HG03565 (cell line): ENCODE measurements around the gene UBE3B.

ENCODE experiments used
- ATAC-seq: cut with Tn5 transposase; IDR thresholded peaks from one replicate; pipeline ENCODE4 v1.9.1; 2021; ENCODE audit warnings: mild to moderate bottlenecking, moderate library complexity; ENCODE audit not compliant: unreplicated experiment

UBE3B gene

GRCh38 chr12:109494348-109494881 lies 17.0 kb downstream of the UBE3B start:
- no peak for ATAC-seq

GRCh38 chr12:109495012-109495411 lies 17.6 kb downstream of the UBE3B start:
- no peak for ATAC-seq

DNA sequence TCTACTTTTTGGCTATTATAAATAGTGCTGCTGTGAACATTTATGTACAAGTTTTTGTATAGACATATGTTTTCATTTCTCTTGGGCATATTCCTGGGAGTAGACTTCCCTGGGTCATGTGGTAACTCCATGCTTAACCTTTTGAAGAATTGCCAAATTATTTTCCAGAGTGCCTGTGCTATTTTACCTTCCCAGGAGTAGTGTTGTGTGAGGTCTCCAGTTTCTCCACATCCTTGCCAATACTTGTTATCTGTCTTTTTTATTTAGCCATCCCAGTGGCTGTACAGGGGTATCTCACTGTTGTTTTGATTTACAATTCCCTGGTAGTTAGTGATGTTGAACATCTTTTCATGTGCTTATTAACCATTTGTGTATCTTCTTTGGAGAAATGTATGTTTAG lies 18.9 kb downstream of the UBE3B start:
- no peak for ATAC-seq

- ATAC-seq: no peak
These were observed 20.2 kb downstream of the UBE3B start for GRCh38 chr12:109497675-109498074.

GRCh38 chr12:109500406-109501185 lies 23.2 kb downstream of the UBE3B start:
- ATAC-seq: no peak

GRCh38 chr12:109501299-109501698 lies 23.9 kb downstream of the UBE3B start:
- no peak for ATAC-seq

DNA sequence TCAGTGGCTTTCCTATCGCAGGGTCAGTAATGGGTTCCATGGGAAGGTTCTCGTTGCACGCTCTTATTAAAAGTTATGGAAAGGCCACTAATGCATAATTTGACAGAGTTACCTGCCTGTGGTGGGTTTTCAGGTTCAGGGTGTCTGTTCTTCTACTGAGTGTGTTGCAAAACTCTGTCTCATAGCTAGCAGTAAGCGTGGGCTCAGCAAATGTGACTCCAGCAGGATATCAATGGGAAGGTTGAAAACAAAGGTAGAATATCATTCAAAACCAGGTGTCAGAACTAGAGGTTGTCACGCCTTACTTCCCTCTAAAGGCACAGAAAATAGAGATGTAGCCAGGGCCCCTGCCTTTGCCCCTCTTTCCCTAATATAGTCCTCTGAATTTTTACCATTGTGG lies 24.9 kb downstream of the UBE3B start:
- no peak for ATAC-seq

DNA sequence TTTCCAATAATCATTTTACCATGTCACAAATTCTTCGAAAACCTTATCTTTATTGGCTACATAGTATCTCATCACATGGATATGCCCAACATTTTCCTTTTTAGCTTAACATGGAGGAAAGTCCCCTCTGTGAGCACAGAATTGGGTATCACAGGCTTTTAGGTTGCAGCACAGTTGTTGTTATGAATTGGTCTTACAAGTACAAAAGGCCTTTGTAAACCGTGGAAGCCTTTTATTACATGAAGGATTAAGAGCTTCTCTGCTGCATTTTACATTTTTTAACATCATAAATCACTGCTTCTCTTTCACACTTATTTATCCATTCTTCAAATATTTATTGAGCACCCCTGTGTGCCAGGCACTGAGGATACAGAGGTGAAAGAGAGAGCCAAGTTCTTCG lies 26.2 kb downstream of the UBE3B start:
- ATAC-seq: no peak

DNA sequence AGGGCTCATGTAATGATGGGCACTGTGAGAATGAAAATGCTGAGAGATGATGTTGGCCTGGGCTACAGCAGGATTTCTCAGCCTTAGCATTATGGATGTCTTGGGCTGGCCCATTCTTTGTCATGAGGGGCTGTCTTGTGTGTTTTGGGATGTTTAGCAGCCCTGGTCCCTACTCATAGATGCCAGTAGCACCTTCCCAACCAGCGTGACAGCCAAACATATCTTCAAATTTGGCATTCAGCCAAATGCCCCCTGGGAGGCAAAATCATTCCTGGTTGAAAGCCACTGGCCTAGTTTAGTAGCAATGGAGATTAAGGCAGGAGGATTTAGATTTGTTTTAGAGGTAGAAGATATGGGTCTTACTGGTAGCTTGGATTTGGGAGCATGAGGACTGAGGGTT lies 26.6 kb downstream of the UBE3B start:
- ATAC-seq: no peak

- ATAC-seq: no peak
These were observed 32.8 kb downstream of the UBE3B start for GRCh38 chr12:109510196-109510595.

GRCh38 chr12:109512608-109513007 lies 35.2 kb downstream of the UBE3B start:
- no peak for ATAC-seq

DNA sequence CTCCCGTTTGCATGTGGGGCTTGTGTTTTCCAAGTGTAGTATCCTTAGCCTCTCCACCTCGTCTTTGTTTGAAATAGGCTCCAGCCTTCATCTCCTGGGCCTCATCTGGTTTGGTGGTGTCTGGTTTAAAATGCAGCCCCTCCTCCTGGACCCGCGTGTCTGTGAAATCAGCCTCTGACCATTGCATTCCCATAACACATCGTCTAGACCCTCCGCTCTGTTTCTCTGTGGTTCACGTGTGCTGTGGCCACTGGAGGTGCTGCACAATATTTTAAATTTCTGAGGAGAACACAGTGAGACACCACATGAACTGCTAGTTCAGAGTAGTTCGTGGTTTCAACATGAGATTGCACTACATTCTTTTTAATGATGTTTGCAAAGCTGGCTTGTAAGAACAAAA lies 35.6 kb downstream of the UBE3B start:
- no peak for ATAC-seq

DNA sequence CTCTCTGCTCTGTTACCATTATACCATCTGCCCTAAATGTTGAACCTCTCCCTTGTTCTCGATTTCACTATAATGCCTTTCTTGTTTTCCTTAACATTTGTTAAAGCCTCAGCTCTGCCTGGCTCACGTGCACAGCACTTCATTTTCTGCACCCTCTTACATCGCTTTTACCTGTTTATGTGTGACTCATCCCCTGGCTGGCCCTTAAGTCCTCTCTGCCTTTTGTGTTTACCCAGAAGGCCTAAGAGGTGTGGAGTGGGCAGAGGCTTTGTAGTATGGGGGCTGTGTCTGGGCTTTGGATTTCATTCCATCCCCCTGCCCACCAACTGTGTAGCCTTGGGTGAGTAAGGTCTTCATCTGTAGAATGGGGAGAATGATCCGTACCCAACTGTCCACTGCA lies 36.5 kb downstream of the UBE3B start:
- no peak for ATAC-seq

DNA sequence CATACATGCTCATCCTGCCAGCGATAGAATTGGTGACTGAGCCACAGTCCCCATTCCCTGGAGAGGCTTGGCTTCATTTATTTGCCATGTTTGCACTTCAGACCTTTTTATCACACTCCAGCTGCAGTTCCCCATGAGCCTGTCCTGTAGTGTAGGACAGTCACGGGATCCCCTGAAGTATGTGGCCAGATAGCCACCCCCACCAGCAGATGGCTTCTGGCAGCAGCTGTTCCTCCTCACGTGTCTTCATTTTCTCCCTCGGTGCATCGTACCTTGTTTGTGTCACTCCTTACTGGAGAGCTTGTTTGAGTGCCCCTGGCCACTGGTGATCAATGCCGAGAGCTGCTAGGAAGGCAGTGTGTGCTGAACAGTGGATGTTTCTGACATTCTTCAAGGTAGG lies 40.2 kb downstream of the UBE3B start:
- ATAC-seq: no peak

GRCh38 chr12:109518820-109519665 lies 41.6 kb downstream of the UBE3B start:
- ATAC-seq: no peak

DNA sequence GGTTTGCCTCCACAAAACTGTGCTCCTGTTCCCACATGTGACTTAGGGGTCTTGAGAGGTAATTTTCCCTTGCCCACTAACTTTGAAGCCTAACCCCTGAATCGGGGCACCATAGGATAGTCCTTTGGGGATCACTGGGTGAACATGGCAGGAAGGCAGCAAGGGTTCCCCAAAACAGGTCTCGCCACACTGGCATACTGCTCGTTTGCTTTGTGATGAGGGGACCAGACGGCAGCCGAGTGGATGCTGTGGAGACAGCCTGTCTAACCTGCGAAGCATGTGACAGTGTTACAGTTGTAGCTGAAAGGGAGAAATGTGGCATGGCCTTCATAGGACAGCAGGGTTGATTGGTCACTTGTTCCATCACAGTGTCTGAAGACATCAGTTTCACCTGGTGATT lies 42.4 kb downstream of the UBE3B start:
- no peak for ATAC-seq

GRCh38 chr12:109521831-109522230 lies 44.4 kb downstream of the UBE3B start:
- ATAC-seq: no peak

DNA sequence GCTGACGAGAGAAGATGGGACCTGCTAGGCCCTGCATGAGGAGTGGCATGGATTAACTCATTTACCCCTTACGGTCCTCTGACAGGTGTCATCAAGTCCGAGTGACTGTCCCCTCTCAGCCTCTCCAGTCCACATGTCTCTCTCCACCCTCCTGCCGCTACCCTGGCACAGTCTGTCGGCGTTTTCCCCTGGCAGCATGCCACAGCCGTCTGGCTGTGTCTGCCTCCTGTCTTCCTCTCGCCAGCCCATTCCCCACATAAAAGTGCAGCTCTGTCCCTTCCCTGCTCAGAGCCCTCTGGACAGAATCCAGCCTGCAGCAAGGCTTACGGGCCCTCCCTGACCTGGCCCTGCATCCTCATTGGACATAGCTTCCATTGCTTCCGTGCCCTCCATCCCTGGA lies 45.6 kb downstream of the UBE3B start:
- no peak for ATAC-seq

DNA sequence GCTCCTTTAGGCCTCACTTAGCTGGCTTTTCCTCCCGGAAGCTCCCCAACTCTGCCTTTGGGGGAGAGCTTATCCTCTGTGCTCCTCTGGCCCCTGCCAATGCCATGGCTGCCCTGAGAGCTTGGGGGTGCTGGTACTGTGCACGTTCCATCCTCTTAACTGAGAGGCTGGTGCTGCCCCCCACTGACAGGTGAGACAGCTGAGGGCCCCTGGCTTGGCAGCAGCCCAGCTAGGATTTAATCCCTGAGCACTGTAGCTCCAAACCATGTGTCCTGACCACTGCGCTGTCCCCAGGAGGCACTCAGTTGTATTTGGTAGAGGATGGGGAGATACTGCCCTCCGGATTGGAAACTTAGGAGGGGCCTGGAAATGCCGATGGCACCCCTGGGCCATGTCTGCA lies 46.1 kb downstream of the UBE3B start:
- ATAC-seq: no peak

DNA sequence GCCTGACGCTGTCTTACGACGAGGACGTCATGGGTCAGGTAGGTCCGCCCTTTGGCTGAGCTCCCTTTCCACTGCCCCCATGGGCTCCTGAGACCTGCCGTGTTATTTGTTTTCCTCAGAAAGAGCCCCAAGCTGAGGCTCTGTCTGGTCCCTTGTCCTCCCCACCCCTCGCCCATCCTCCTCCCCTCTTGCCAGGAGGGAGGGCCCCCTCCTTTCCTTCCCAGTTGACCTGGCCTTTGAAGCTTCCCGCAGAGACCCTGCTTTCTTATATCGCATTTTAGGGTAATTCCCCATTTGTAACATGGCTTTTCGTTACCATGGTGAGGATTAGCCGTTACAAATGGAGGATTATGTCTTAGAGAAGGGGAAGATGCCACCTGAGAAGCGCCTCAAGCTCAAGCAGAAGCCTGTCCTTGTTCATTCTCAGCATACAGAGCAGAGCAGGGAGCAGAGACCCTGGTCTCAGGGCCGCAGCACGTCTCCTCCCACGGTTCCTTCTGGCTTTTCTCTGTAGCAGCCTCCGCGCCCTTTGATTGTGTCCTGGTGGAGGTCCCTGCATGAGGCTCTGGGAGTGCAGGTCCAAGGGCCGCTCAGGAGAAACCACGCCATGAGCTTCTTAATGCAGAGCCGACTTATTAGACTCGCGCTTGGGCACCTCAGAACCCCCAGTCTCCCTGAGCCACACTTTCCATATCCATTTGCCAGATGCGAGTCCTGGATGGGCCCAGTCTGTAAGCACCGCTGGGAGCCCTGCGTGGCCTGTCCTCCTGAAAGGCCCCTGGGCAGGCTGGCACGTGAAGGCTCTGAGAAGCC lies 47.2 kb downstream of the UBE3B start:
- ATAC-seq: no peak

GRCh38 chr12:109525279-109525585 lies 47.8 kb downstream of the UBE3B start:
- ATAC-seq: no peak
